Fibroblast of lung (primary cell): ENCODE measurements around the gene ZNF385D. TPM values are rescaled to one million over a fixed set of nuclear protein-coding genes. Genes with fewer than 3 reads are reported as not detected.

Experiments used
- DNase-seq, 2 donors: peaks; one replicate each; pipeline versions ENCODE4 v3.0.0 to v3.0.0-alpha.2; 2010; ENCODE audit warnings: low read depth in 2 of 2
- H2AFZ ChIP-seq: 2 replicates; pipeline ENCODE4 v1.5.1; 2012; ENCODE audit warnings: low read length, control low read depth, inconsistent platforms
- H3K27ac ChIP-seq: 2 replicates; pipeline ENCODE4 v1.5.1; 2011; ENCODE audit warnings: low read length, control low read depth; ENCODE audit not compliant: insufficient read depth
- H3K27me3 ChIP-seq: 2 replicates; pipeline ENCODE4 v1.5.1; 2011; ENCODE audit warnings: mild to moderate bottlenecking, low read length; ENCODE audit not compliant: control insufficient read depth, insufficient read depth
- H3K36me3 ChIP-seq: 2 replicates; pipeline ENCODE4 v1.5.1; 2011; ENCODE audit warnings: low read length; ENCODE audit not compliant: control insufficient read depth, insufficient read depth
- H3K4me1 ChIP-seq: 2 replicates; pipeline ENCODE4 v1.5.1; 2011; ENCODE audit warnings: low read length; ENCODE audit not compliant: control insufficient read depth, insufficient read depth; ENCODE audit errors: extremely low read depth
- H3K4me2 ChIP-seq: 2 replicates; pipeline ENCODE4 v1.5.1; 2011; ENCODE audit warnings: low read length, control low read depth; ENCODE audit not compliant: insufficient read depth; ENCODE audit errors: extremely low read depth
- H3K4me3 ChIP-seq, 4 experiments: fragments of 200-600 bp in 1 of 4; sonication (generic) in 1 of 4; replicated peaks in 1 of 4; 2 replicates each; pipeline ENCODE4 v1.5.1; 2011 to 2016; ENCODE audit warnings: low read length in 4 of 4, low read depth in 3 of 4, mild to moderate bottlenecking in 3 of 4, control low read depth in 2 of 4, inconsistent platforms in 1 of 4, mixed read lengths in 1 of 4; ENCODE audit not compliant: insufficient read depth in 1 of 4; ENCODE audit errors: control extremely low read depth in 1 of 4
- H3K79me2 ChIP-seq: 2 replicates; pipeline ENCODE4 v1.5.1; 2012; ENCODE audit warnings: mild to moderate bottlenecking, low read length, inconsistent platforms; ENCODE audit not compliant: control insufficient read depth, insufficient read depth
- H3K9ac ChIP-seq: 2 replicates; pipeline ENCODE4 v1.5.1; 2011; ENCODE audit warnings: mild to moderate bottlenecking, low read length, control low read depth; ENCODE audit not compliant: insufficient read depth
- H3K9me3 ChIP-seq: 2 replicates; pipeline ENCODE4 v1.5.1; 2012; ENCODE audit warnings: low read depth, low read length; ENCODE audit not compliant: control insufficient read depth, insufficient read depth
- H4K20me1 ChIP-seq: 2 replicates; pipeline ENCODE4 v1.5.1; 2011; ENCODE audit warnings: low read length; ENCODE audit not compliant: control insufficient read depth, insufficient read depth; ENCODE audit errors: extremely low read depth
- CTCF ChIP-seq, 2 donors: IDR thresholded peaks in 1 of 2; conservative IDR thresholded peaks in 1 of 2; 1 replicate in 1 of 2; 2 replicates in 1 of 2; pipeline ENCODE4 v1.5.1; 2011 to 2012; ENCODE audit warnings: low read length in 2 of 2, control low read depth in 1 of 2, inconsistent platforms in 1 of 2, low read depth in 1 of 2, mild to moderate bottlenecking in 1 of 2
- EZH2 ChIP-seq: IDR thresholded peaks from 2 replicates; pipeline ENCODE4 v1.5.1; 2012; ENCODE audit warnings: low read length, control low read depth, mild to moderate bottlenecking; ENCODE audit errors: missing control alignments
- polyA plus RNA-seq, 2 donors: library from polyadenylated mRNA; depleted of rRNA in 1 of 2; stranded (reverse) in 1 of 2; unstranded in 1 of 2; fragments of >200 nt; gene quantifications; 2 replicates each; pipeline ENCODE4 v1.2.1, GENCODE V29; 2011 to 2012; ENCODE audit warnings: missing spikeins in 1 of 2
- total RNA-seq: library from RNA; depleted of rRNA; stranded (reverse); fragments of >200 nt; gene quantifications from 2 replicates; pipeline ENCODE4 v1.2.1, GENCODE V29; 2014

ZNF385D gene
- total and polyA plus RNA-seq, 2 donors (not counting 1 experiment from before 2014, with no cell fraction given) = 0.83 to 1.9 TPM

- H3K27me3 ChIP-seq = no peaks in the 10 kb centered on the region
Observed at GRCh38 chr3:21634112-21634511, 116.9 kb downstream of the ZNF385D start.

GRCh38 chr3:21624524-21624923 lies 126.5 kb downstream of the ZNF385D start:
- TF ChIP-seq CTCF (conservative IDR thresholded peaks at IDR 0.05 in 1 of 2, IDR thresholded peaks at IDR 0.05 in 1 of 2; ENCODE audit: low read depth in 1 of 2, low read length in 2 of 2) (no peak), EZH2 (no peak)
- no peak overlapping the region for H3K4me2 ChIP-seq
- peak in 1 of 2 donors; percentile 70 for DNase-seq
- H3K27me3 ChIP-seq = no peaks in the 10 kb centered on the region
- no peak overlapping the region for H3K27ac ChIP-seq
- no peaks in the 10 kb centered on the region for H3K79me2 ChIP-seq
- H3K36me3 ChIP-seq = no peaks in the 10 kb centered on the region
- H4K20me1 ChIP-seq = no peaks in the 10 kb centered on the region
- H3K4me1 ChIP-seq = no peaks in the 10 kb centered on the region
- H3K9me3 ChIP-seq = no peaks in the 10 kb centered on the region
- no peak overlapping the region for H2AFZ ChIP-seq
- H3K4me3 ChIP-seq = no peak overlapping the region
- no peak overlapping the region for H3K9ac ChIP-seq

More at GRCh38 chr3:21634112-21634511, 116.9 kb downstream of the ZNF385D start:
- H3K36me3 ChIP-seq = no peaks in the 10 kb centered on the region
- no peaks in the 10 kb centered on the region for H4K20me1 ChIP-seq
- H3K27ac ChIP-seq = no peak overlapping the region
- H3K79me2 ChIP-seq = no peaks in the 10 kb centered on the region
- no peak for DNase-seq
- H3K4me2 ChIP-seq = no peak overlapping the region
- no peak overlapping the region for H3K4me3 ChIP-seq
- no peaks in the 10 kb centered on the region for H3K4me1 ChIP-seq
- H2AFZ ChIP-seq = no peak overlapping the region
- H3K9ac ChIP-seq = no peak overlapping the region
- no peaks in the 10 kb centered on the region for H3K9me3 ChIP-seq
- TF ChIP-seq EZH2 = no peak

- TF ChIP-seq CTCF (conservative IDR thresholded peaks at IDR 0.05 in 1 of 2, IDR thresholded peaks at IDR 0.05 in 1 of 2; ENCODE audit: low read depth in 1 of 2, low read length in 2 of 2) = no peak
- TF ChIP-seq EZH2 = no peak
- no peaks in the 10 kb centered on the region for H3K27me3 ChIP-seq
- H2AFZ ChIP-seq = no peak overlapping the region
- H3K27ac ChIP-seq = no peak overlapping the region
- no peaks in the 10 kb centered on the region for H3K9me3 ChIP-seq
- H3K4me3 ChIP-seq = no peak overlapping the region
- no peaks in the 10 kb centered on the region for H3K4me1 ChIP-seq
- no peaks in the 10 kb centered on the region for H3K36me3 ChIP-seq
- peak; percentile 81 for DNase-seq
- H3K9ac ChIP-seq = no peak overlapping the region
- no peaks in the 10 kb centered on the region for H4K20me1 ChIP-seq
- no peak overlapping the region for H3K4me2 ChIP-seq
- no peaks in the 10 kb centered on the region for H3K79me2 ChIP-seq
Observed at GRCh38 chr3:21621181-21621651, 129.8 kb downstream of the ZNF385D start.
